Measurements from ENCODE around the gene KRTAP5-3.

KRTAP5-3 gene

DNA sequence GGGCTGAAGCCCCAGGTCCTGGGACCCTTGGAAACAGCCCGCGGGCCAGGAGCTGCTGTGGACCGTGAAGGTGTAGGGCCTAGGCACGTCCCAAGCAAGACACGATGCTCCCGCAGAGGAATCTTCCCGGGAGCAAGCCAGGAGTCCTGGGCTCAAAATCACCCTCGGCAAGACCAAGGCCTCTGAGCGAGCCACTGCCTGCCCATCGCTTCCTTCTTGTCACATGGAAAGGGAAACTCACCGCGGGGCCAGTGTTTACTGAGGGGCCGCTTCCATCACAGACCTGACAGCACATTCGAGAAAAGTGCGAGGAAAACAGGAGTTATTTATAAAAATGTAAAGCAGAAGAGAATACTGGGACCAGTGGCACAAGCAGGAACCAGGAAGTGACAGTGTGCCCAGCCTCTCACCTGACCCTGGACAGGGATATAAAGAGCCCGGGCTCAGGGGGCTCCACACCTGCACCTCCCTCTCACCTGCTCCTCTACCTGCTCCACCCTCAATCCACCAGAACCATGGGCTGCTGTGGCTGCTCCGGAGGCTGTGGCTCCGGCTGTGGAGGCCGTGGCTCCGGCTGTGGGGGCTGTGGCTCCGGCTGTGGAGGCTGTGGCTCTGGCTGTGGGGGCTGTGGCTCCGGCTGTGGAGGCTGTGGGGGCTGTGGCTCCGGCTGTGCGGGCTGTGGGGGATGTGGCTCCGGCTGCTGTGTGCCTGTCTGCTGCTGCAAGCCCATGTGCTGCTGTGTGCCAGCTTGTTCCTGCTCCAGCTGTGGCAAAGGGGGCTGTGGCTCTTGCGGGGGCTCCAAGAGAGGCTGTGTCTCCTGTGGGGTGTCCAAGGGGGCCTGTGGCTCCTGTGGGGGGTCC is 21.3 kb upstream of the KRTAP5-3 start, which contains the start of gene KRTAP5-5:
TSS of gene KRTAP5-5 (plus strand) at position 450 of the 860 bp plus-strand sequence. CDS start at position 516, 66 bp downstream.
- H2BK15ac ChIP-seq (replicated peaks; ENCODE audit: low read depth), result no peak within 1 kb of the TSS
- no peak within 1 kb of the TSS for H2BK5ac ChIP-seq (ENCODE audit: low read length)
- H3K56ac ChIP-seq (ENCODE audit: low read length), result peak within 1 kb of the TSS; percentile 60
- no peaks in the 10 kb centered on the region for H3K79me1 ChIP-seq (ENCODE audit: low read length)
- no peak within 1 kb of the TSS for H3K18ac ChIP-seq (ENCODE audit: low read length)
- H3K36me3 ChIP-seq (ENCODE audit: control insufficient read depth, insufficient read depth, low read length), result no peaks in the 10 kb centered on the region
- H3K9ac ChIP-seq (ENCODE audit: low read length), result no peak within 1 kb of the TSS
- H3K4me1 ChIP-seq (ENCODE audit: control insufficient read depth, low read depth, low read length), result no peaks in the 10 kb centered on the region
- no peak within 1 kb of the TSS for H4K5ac ChIP-seq (ENCODE audit: low read length)
- no peak within 1 kb of the TSS for H2BK120ac ChIP-seq (ENCODE audit: low read depth, low read length)
- no peak within 1 kb of the TSS for H3K4me3 ChIP-seq (ENCODE audit: low read length)
- no peaks in the 10 kb centered on the region for H3K27me3 ChIP-seq (ENCODE audit: insufficient read depth, low read length, poor library complexity)
- no peak within 1 kb of the TSS for H3K4me2 ChIP-seq (ENCODE audit: low read length)
- H3K23ac ChIP-seq (ENCODE audit: low read length), result no peak within 1 kb of the TSS
- H2AK5ac ChIP-seq (ENCODE audit: low read length), result no peak within 1 kb of the TSS
- H3K79me2 ChIP-seq (ENCODE audit: control insufficient read depth, insufficient read depth, low read length), result no peaks in the 10 kb centered on the region
- no CpG with 5 or more reads among the region's 26 CpGs for WGBS (ENCODE audit: extremely low coverage, insufficient coverage, low lambda C conversion rate)
- H3K27ac ChIP-seq (ENCODE audit: low read depth, low read length), result no peak within 1 kb of the TSS
- no peak within 1 kb of the TSS for H4K8ac ChIP-seq (ENCODE audit: low read depth, low read length)
- DNase-seq, result no peak
- H3K4ac ChIP-seq (ENCODE audit: low read depth, low read length), result no peak within 1 kb of the TSS

DNA sequence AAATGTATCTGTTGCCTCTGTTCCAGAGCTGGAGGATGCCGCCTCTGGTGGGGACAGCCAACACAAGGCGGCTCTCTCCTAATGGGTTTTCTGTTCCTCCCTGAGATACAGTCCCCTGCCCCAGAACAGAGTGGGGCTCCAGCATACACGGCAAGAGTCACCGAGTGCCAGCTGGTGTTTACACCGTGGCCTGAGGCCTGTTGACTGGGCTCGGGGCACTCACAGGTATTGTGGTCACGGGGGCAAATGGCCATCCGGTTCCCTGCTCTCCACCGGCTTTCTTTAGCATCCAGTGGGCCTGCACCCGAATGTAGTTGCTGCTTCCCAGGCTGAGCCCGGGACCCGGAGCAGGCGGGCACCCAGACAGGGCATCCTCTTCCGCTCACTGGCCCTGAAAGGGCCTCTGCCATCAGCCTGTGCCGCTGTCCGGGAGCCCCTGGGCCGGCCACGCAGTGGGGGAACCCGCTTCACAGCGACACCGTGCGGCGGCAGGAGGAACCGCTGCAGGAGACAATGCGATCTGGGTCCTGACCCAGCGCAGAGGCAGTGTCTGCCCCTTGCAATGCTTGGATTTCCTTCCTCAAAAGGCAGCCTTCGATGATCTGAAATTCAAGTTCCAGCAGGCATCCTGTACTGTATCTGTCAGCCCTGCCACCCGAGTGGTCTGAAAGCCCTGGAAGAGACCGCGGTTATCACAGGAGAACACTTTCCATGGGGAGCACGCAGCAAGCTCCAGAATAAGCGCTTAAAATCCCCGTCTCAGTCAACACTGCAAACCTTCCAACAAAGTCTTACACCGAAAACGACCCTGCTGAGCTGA is 20.5 kb upstream of the KRTAP5-3 start:
- Histone ChIP-seq H3K27me3 (ENCODE audit: insufficient read depth, low read length, poor library complexity) (no peaks in the 10 kb centered on the region), H4K5ac (ENCODE audit: low read length) (no peak overlapping the region), H2AK5ac (ENCODE audit: low read length) (no peak overlapping the region), H2BK15ac (replicated peaks; ENCODE audit: low read depth) (no peak overlapping the region), H3K18ac (ENCODE audit: low read length) (no peak overlapping the region), H2BK120ac (ENCODE audit: low read depth, low read length) (no peak overlapping the region), H3K36me3 (ENCODE audit: control insufficient read depth, insufficient read depth, low read length) (no peaks in the 10 kb centered on the region), H3K79me1 (ENCODE audit: low read length) (no peaks in the 10 kb centered on the region), H3K4me3 (ENCODE audit: low read length) (no peak overlapping the region), H3K27ac (ENCODE audit: low read depth, low read length) (no peak overlapping the region), H3K4me2 (ENCODE audit: low read length) (no peak overlapping the region), H3K79me2 (ENCODE audit: control insufficient read depth, insufficient read depth, low read length) (no peaks in the 10 kb centered on the region), H3K56ac (ENCODE audit: low read length) (peak overlapping the region; percentile 60), H4K8ac (ENCODE audit: low read depth, low read length) (no peak overlapping the region), H2BK5ac (ENCODE audit: low read length) (no peak overlapping the region), H3K4ac (ENCODE audit: low read depth, low read length) (no peak overlapping the region), H3K9ac (ENCODE audit: low read length) (no peak overlapping the region), H3K4me1 (ENCODE audit: control insufficient read depth, low read depth, low read length) (no peaks in the 10 kb centered on the region), H3K23ac (ENCODE audit: low read length) (no peak overlapping the region)
- DNase-seq, result peak; percentile 51
- WGBS (ENCODE audit: extremely low coverage, insufficient coverage, low lambda C conversion rate), result no CpG with 5 or more reads among the region's 35 CpGs

GRCh38 chr11:1625541-1625940 is 17.3 kb upstream of the KRTAP5-3 start:
- no CpG with 5 or more reads among the region's 13 CpGs for WGBS (ENCODE audit: extremely low coverage, insufficient coverage, low lambda C conversion rate)
- no peak overlapping the region for H3K27ac ChIP-seq (ENCODE audit: low read depth, low read length)
- H3K4me1 ChIP-seq (ENCODE audit: control insufficient read depth, low read depth, low read length), result no peaks in the 10 kb centered on the region
- no peak overlapping the region for H3K4me2 ChIP-seq (ENCODE audit: low read length)
- H3K4ac ChIP-seq (ENCODE audit: low read depth, low read length), result no peak overlapping the region
- no peak overlapping the region for H2BK15ac ChIP-seq (replicated peaks; ENCODE audit: low read depth)
- no peaks in the 10 kb centered on the region for H3K79me2 ChIP-seq (ENCODE audit: control insufficient read depth, insufficient read depth, low read length)
- no peak overlapping the region for H4K5ac ChIP-seq (ENCODE audit: low read length)
- no peak overlapping the region for H3K9ac ChIP-seq (ENCODE audit: low read length)
- H3K36me3 ChIP-seq (ENCODE audit: control insufficient read depth, insufficient read depth, low read length), result no peaks in the 10 kb centered on the region
- H3K4me3 ChIP-seq (ENCODE audit: low read length), result no peak overlapping the region
- no peak overlapping the region for H4K8ac ChIP-seq (ENCODE audit: low read depth, low read length)
- H2BK120ac ChIP-seq (ENCODE audit: low read depth, low read length), result no peak overlapping the region
- no peak overlapping the region for H2AK5ac ChIP-seq (ENCODE audit: low read length)
- H3K56ac ChIP-seq (ENCODE audit: low read length), result no peak overlapping the region
- no peaks in the 10 kb centered on the region for H3K79me1 ChIP-seq (ENCODE audit: low read length)
- no peaks in the 10 kb centered on the region for H3K27me3 ChIP-seq (ENCODE audit: insufficient read depth, low read length, poor library complexity)
- no peak overlapping the region for H3K18ac ChIP-seq (ENCODE audit: low read length)
- no peak for DNase-seq
- no peak overlapping the region for H2BK5ac ChIP-seq (ENCODE audit: low read length)
- H3K23ac ChIP-seq (ENCODE audit: low read length), result no peak overlapping the region

DNA sequence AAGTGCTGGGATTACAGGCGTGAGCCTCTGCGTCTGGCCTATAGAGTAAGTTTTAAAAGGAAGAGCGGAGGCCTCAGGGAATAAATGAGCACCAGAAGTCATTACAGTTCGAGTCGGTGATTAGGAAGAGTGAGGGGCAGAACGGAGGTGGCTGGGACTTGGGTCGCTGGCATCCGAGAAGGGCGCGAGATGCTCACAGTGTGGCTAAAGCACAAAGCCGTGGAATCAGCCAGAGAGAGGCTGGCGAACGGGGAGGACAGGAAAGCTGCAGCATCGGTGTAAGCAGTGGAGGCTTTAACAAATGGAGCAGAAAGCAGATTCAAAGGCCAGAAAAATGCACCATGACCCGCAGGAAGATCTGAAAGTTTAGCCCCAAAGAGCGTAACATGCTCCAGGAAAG is 16.4 kb upstream of the KRTAP5-3 start:
- no peak for DNase-seq
- WGBS (ENCODE audit: extremely low coverage, insufficient coverage, low lambda C conversion rate), result no CpG with 5 or more reads among the region's 16 CpGs
- Histone ChIP-seq H3K56ac (ENCODE audit: low read length) (no peak overlapping the region), H3K18ac (ENCODE audit: low read length) (no peak overlapping the region), H3K4ac (ENCODE audit: low read depth, low read length) (no peak overlapping the region), H3K79me2 (ENCODE audit: control insufficient read depth, insufficient read depth, low read length) (no peaks in the 10 kb centered on the region), H3K27me3 (ENCODE audit: insufficient read depth, low read length, poor library complexity) (no peaks in the 10 kb centered on the region), H3K4me3 (ENCODE audit: low read length) (no peak overlapping the region), H4K5ac (ENCODE audit: low read length) (no peak overlapping the region), H2BK5ac (ENCODE audit: low read length) (no peak overlapping the region), H3K79me1 (ENCODE audit: low read length) (no peaks in the 10 kb centered on the region), H3K36me3 (ENCODE audit: control insufficient read depth, insufficient read depth, low read length) (no peaks in the 10 kb centered on the region), H2BK120ac (ENCODE audit: low read depth, low read length) (no peak overlapping the region), H4K8ac (ENCODE audit: low read depth, low read length) (no peak overlapping the region), H3K4me2 (ENCODE audit: low read length) (no peak overlapping the region), H3K27ac (ENCODE audit: low read depth, low read length) (no peak overlapping the region), H3K9ac (ENCODE audit: low read length) (no peak overlapping the region), H3K23ac (ENCODE audit: low read length) (no peak overlapping the region), H2AK5ac (ENCODE audit: low read length) (no peak overlapping the region), H3K4me1 (ENCODE audit: control insufficient read depth, low read depth, low read length) (no peaks in the 10 kb centered on the region), H2BK15ac (replicated peaks; ENCODE audit: low read depth) (no peak overlapping the region)

DNA sequence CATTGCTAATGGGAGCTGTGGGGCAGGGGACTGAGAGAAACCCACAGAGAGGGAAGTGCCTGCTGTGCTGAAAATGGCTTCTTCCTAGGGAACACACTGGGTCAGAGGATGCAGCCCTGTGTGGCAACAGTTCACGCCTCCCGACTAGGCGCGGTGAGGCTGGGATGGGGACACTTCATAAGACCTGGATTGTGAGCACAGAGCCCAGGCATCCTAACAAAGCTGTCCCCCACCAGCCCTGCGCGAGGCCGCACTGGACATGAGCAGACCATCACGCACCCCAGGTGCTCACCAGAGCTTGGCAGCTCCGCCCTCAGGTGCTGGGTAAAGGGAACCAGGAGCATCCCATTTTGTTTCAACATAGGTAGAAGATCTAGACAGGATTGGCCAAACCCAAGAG is 15.5 kb upstream of the KRTAP5-3 start:
- Histone ChIP-seq H3K56ac (ENCODE audit: low read length) (no peak overlapping the region), H3K27ac (ENCODE audit: low read depth, low read length) (no peak overlapping the region), H3K4me2 (ENCODE audit: low read length) (no peak overlapping the region), H3K36me3 (ENCODE audit: control insufficient read depth, insufficient read depth, low read length) (no peaks in the 10 kb centered on the region), H4K5ac (ENCODE audit: low read length) (no peak overlapping the region), H3K79me2 (ENCODE audit: control insufficient read depth, insufficient read depth, low read length) (no peaks in the 10 kb centered on the region), H3K79me1 (ENCODE audit: low read length) (no peaks in the 10 kb centered on the region), H3K27me3 (ENCODE audit: insufficient read depth, low read length, poor library complexity) (no peaks in the 10 kb centered on the region), H3K4me3 (ENCODE audit: low read length) (no peak overlapping the region), H3K23ac (ENCODE audit: low read length) (no peak overlapping the region), H2BK5ac (ENCODE audit: low read length) (no peak overlapping the region), H2AK5ac (ENCODE audit: low read length) (no peak overlapping the region), H3K4me1 (ENCODE audit: control insufficient read depth, low read depth, low read length) (no peaks in the 10 kb centered on the region), H2BK15ac (replicated peaks; ENCODE audit: low read depth) (no peak overlapping the region), H4K8ac (ENCODE audit: low read depth, low read length) (no peak overlapping the region), H3K18ac (ENCODE audit: low read length) (no peak overlapping the region), H3K9ac (ENCODE audit: low read length) (no peak overlapping the region), H2BK120ac (ENCODE audit: low read depth, low read length) (no peak overlapping the region), H3K4ac (ENCODE audit: low read depth, low read length) (no peak overlapping the region)
- peak; percentile 38 for DNase-seq
- WGBS (ENCODE audit: extremely low coverage, insufficient coverage, low lambda C conversion rate), result no CpG with 5 or more reads among the region's 9 CpGs

Measured in mesendoderm (in vitro differentiated cells).